ENCODE data around the gene HOXA11. TPM values are rescaled to one million over a fixed set of nuclear protein-coding genes. Genes with fewer than 3 reads are reported as not detected.

The HOXA11 gene
- total RNA-seq, 1 donor from 2014 or later, result not detected

DNA sequence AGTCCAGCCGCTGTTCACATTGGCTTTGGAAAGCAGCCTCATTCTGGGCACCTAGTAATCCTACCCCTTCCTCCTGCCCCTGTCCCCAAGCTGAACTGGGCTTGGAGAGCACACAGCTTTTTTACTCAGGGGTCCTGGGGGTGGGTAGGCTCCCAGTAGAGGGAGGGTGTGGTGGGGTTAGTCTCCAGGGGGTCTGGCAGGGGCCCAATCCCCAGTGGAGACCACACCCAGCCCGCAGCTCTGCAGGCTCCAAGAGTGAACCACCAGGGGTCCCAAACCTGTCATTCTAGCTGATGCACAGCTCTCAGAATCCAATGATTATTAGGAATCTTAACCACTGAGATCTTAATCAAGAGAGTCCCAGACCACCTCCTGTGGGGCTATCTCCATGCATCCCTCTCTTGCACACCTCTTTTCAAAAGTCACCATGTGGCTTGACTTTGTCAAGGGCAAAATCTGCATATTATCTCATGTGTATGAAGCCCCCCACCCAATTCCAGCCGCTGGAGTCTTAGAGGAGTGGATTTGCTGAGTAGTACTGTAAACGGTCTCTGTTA lies 2.7 kb downstream of the HOXA11 start:
- ATAC-seq (no peak), DNase-seq (ENCODE audit: low spot score) (peak; percentile 8)

DNA sequence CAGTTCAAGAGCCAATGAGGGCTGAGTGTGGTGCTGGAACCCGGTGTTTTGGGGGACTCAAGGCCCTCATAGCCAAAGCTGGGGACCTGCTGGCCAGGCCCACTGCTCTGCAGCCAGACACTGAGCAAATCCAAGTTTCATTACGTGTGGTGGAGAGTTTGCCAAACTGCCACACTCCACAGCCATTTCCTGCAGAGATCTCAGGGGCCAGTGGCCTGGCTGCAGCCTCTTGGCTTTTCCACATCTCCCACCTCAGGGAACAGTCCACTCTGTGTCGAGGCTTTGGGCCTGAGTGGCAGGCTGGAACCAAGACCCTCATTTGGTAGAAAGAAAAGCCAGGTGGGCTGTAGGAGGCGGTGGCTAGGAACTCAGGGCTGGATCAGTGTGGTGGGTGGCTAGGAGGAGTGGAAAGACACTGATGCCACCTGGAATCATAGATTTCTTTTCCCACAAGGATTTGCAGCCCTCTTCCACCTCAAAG lies 3.2 kb downstream of the HOXA11 start:
- ATAC-seq (no peak), DNase-seq (ENCODE audit: low spot score) (no peak)

DNA sequence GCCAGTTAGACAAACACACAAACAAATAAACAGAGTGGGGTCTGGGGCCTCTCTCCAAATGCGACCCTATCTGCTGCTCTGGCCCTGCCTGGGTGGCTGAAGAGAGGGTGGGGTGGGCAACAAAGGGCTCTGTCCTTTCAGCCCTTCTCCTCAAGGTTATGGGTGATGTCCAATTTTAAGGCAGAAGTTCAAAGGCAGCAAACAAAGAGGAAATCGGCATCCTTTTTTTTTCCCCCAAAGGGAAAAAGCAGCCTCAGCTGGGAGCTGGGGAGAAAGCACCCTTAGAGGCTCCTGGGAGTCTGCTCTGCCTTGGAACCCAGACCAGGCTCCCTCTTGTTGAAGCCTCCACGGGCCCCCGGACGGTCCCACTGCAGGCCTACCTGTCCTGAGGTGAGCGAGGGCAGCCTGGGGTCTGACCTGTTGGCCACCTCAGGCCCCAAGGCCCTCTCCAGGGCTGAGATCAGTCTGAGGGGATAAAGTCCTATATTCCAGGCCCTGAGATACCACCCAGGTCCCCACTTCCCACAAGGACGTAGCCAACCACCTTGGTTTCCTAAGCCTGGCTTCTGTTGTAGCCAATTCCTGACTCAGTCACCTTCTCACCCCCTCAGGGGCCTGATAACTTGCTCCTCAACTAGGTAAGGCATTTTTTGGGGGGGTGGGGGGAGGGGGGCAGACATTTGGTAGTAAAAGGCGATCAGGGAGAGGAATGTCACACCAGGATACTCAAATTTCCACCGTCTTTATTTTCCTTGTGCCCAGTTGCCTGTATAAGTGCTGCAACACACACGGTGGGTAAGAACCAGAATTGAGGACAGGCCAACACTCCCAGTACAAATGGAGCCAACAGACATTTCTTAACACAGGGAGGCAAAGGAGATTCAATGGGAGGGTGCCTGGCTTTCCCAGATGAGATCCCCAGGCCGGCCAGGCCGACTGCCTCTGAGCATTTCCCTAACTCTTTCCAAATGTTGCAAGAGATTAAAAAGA lies 4.3 kb downstream of the HOXA11 start:
- no peak for ATAC-seq
- no peak for DNase-seq (ENCODE audit: low spot score)

DNA sequence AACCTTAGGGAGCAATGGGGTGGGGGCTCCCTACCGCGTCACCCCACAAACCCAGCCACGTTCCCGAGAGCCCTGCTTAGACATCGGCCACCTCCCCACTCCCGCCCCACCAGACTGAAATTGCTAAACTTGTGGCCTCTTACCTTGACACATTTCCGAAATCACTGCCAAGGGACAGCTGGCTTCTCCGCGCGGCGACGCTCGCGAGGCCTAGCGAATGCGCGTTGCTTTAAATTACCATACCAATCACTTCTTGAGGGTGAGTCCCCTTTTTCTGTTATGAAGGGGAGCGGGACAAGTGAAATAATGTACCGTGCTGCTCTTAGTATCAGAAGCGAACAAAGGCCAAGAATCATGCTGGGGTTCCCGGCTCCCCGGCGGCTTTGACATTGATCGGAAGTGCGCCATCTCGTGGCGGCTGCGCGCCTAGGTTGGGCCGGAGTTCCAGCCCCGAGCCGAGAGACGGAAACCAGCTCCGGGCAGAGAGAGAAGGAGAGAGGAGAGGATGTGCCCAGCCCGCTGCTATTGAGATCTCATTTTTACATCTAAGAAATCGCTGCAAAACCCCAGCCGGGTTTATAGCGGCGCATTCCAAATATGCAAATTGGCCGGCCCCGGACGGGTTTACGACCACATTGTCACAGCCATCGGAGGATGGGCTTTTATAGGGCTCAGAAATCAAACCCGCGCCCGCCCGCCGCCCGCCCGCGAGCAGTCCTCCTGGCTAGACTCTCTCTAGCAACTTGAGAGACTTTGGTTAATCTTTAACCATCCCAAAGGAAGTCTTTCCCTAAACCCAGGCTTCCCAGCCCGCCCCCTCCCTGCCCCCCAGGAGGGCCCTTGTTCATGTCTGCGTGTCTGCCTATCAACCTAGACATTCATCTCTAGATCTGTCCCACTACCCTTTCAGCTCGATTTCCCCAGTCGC lies 5.3 kb downstream of the HOXA11 start:
- no peak for DNase-seq (ENCODE audit: low spot score)

DNA sequence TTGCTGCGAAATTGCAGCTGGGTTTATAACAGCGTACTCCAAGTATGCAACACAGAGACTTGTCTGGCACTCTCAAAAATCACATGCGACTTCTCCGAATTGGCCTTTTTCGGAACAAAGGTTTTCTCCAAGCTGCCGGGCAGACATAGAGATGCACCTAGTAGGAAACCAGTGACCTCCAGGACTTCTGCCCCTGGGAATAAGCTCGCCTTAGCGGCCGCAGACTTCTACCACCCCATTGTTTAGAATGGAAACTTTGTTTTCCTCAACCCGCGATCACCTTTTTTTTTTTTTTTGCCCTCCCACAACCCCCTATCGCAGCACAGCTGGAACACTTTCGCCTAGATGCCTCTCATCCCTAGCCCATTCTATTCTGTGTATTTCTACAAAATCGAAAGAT lies 6.0 kb downstream of the HOXA11 start:
- no peak for DNase-seq (ENCODE audit: low spot score)
- ATAC-seq, result no peak

More for the DNA sequence above, 5.3 kb downstream of the HOXA11 start:
- peak; percentile 60 for ATAC-seq

DNA sequence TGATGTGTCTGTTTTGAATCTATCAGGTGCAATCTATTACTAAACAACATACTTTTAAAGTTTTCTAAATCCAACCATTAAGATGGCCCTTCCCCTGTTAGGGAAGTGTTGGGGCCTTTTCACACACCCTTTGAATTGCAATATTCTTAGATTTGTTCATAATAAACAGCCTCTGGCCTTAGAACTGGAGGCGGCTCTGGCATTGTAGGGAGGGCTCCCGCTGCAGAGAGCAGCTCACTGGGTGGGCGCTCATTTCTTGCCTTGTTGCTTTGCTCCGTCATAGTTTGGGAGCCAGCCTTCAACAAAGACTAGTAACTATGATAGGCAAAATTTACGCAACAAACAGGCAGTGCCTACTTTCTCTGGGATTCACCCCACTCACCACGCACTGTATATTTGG lies 6.7 kb downstream of the HOXA11 start:
- ATAC-seq (no peak), DNase-seq (ENCODE audit: low spot score) (no peak)

DNA sequence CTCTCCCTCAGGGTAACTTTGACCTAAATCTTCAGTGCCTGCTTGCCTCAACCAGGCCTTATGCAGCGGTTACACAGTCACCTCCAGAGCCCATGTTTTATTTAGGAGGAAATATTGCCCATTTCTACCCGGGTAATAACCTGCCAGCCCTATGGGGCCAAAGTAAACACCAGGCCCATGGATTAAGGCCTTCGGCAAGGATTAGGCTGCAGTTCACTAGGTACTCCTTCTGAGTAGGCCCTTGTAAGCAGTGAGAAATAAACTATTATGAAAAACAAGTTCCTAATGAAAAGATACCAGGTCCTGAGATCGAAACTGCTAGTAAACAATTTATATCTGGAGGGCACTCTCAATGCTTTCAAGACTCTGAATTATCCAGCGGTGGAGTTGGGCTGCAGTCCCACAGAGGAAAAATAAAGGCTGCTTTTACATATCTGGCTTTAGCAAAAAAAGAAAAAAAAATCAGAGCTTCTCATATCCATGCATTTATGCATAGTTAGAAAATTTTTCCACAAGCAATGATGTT lies 7.2 kb downstream of the HOXA11 start:
- ATAC-seq (no peak), DNase-seq (ENCODE audit: low spot score) (no peak)

DNA sequence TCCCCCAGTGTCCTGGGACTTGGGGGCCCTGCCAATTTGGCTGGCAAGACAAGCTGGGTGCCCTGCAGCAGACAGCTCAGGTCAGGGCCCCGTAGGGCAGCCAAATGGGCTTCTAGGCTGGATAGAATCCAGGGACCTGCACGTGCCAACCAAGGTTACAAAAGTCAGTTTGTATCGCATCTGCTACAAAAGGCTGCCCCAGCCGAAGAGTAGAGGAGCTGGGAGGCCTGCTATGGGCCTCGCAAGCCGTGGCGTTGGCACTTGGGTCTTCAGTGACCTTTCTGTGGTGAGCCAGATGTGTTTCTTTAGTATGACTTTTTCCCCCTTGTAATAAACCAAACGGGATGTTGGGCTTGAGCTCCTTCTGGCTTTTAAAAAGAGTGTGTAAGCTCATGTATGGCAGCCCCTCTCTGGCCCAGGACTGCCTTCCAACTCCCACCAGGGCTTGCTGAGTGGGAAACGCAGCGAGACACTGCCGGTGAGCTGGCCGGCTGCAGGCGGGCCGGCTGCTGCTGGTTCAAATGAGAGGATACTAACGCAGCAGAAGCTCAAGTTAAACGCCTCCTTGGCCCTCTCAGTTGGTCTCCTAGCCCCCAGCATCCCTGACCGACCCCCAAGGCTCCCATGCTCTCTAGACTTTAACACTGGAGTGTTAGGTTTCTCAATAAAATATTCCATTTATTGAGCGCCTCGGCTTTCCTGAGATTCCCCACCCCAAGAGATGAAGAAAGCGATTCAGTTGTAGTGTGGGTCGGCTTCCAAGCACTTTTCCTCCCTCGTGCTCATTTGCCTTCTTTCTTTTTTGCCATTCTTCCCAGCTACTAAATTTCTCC lies 7.9 kb downstream of the HOXA11 start:
- DNase-seq (ENCODE audit: low spot score), result no peak
- no peak for ATAC-seq

DNA sequence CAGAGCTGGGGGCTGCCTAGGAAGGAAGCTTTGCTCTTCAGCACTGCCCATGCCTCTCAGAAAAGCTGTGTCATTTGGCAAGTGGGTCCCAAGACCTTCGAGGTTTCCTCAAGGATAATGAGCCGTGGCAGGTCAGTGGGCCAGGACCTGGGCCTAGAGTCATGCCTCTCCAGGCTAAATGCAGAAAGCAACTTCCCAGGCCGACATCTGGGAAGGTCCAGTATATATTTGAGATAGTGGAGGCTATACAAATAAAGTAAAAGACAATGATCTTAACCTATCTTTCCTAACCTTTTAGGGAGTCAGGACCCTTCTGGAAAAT lies 8.5 kb downstream of the HOXA11 start:
- DNase-seq (ENCODE audit: low spot score) (no peak), ATAC-seq (no peak)

DNA sequence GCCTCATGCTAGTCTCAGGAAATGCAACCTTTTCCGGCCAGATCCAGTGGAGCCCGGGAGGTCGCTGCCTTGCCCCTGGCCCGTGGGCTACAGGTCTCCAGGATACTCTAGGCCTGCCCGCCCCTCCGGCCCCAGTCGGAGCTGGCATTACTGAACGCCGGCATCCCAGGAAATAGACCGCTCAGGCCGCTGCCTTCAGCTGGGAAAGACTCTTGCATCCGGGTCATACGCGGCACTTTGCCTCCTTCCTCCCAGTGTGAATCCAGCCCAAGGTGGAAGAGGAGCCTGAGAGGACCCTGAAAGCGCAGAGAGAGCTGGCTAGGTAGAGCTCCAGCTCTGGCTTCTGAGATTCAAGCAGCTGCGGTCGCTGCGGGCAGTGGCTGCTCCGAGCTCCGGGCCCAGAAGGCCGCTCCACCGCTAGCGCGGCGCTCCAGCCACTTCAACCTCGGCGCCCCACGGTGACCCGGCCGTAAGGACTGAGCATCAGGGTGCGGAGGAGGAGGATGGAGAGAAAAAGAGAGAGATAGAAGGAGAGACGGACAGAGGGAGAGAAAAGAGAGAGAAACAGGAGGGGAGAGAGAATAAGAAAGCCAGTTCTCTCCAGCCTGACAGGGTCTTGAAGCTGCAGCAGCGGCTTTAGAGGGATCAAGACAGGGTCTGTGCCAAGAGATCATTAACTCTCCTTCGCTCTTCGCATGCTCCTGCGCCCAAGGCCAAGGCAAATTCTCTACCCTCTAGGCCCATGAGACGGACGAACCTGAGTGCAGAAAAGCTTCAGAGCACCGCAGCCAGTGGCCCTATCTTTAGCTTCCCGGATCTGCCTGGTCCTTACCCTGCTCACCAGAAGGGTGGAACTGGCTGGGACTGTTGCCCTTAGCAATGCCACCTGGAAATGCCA lies 9.2 kb downstream of the HOXA11 start:
- DNase-seq (ENCODE audit: low spot score) (no peak), ATAC-seq (no peak)

DNA sequence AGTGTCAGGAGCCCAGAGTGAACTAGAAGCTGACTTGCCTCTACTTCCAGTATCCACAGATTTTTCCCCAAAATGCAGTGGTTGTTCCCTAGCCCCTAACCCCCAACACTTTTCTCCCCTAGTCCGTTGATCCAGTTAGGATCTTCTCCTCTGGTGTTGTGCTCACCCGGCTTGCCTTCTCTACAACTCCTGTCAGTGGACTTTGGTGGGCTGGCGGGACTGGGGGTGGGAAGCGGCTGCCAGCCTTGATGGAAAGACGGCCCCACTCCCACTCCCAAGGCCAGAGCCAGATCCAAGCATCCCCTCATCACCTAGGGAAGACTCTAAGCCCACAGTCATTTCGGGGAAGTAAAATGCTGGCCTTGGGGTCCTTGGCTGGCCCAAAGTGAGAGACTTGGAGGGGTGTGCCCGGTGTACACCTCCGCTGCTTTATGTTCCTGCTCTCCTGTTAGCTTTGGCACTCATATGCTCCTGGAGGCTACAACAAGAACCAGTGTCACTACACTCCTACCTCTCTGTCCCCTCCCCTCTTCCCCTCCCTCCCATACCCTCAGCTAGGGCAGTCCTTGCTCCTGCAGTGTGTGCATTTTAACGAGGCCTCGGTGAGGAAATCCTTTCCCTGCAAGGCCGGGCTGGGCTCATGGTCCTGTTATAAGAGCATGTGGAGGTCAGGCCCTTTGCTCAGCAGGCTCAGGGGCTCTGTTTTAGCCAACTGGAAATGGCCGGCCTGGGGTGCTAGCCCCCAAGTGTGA lies 10.0 kb downstream of the HOXA11 start:
- DNase-seq (ENCODE audit: low spot score) (no peak), ATAC-seq (no peak)

DNA sequence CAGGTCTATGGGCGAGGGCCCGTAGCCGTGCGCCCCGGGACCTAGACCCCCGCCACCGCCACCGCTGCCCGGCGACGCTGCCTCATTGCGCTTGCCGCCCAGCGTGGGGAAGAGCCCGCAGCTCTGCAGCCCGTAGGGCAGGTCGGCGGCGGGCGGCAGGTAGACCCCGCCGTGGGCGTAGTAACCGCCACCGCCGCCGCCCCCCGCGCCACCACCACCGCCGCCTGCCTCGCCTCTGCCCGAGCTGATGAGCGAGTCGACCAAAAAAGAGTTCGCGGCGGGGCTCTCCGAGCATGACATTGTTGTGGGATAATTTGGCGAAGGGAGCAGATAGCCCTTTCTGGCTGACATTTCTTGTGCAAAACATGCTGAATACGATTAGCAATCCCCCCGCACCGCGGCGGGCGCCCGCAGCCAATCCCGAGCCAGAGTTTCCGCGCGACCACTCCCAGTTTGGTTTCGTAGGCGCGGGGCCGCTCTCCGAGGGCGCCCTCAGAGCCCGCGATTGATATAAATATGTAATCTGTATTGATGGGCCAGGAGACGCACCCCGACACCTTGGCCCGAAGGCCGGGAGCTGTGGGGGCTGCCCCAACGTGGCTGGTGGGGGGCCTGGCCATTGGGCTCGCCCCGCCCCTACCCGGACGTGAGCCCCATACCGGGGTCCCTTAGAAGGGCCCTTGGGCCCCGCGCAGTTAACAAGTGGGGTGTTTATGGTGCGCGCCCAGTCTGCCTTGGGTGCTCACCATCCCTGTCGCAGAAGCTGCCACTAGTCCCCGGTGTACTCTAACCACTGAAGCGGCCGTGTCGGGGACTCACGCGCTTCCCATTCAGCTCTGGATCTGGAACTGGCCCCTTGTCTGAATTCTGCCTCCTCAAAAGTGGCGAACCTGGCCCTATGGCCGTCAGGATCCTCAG lies 10.8 kb downstream of the HOXA11 start, which contains the start of gene HOXA10:
Gene HOXA10, minus strand, starts transcription at position 365 of the 918 bp plus-strand sequence. Its CDS starts 14 bp downstream, at position 351.
- no peak for DNase-seq (ENCODE audit: low spot score)
- no peak for ATAC-seq

DNA sequence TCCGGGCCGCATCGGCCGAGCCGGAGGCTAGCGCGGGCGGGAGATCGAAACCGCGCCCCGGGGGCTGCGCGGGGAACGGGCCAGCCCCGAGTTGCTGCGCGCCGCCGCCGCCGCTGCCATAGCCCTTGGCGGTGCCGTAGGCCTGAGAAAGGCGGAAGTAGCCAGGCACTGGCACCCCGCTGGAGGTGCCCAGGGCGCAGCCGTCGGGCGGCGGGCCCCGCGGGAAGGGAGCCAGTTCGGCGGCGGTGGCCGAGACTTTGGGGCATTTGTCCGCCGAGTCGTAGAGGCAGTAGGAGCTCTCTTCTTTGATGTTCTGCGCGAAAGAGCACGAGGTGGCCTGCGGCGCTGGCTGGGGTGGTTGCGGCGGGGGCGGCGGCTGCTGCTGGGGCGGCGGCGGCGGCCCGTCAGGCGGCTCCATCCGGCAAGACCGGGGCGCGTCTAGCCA lies 11.5 kb downstream of the HOXA11 start:
- ATAC-seq, result peak; percentile 33
- DNase-seq (ENCODE audit: low spot score), result no peak

DNA sequence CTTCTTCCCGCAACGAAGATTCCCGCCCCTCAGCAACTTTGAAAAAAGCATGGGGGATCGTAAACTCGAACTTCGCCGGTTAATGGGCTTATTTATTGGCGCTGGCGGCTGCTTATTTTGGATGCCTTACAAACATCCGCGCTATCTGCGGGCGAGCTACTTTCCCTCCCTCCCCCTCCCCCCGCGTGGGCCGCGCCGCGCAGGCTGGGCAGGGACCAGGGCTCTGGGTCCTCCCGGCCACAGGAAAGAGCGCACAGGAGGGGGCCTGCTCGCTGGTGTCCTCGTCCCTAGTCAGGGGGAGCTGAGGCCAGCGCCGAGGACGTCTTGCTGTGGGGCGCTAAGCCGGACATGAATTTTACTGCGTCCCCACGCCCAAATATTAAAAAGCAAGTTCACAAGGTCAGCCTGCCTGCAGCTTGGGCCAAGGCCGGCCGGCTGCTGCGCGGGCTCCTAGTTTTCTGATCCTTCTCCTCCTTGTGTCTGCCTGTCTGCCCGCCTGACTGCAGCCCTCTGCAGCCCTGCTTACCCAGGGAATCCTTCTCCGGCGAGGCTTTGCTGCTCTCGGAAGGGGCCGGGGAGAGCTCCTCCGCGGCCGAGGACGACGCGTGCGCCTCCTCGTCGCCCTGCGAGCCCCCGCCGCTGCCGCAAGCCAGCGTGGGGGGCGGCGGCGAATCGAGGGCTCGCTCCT lies 12.1 kb downstream of the HOXA11 start:
- ATAC-seq, result peak; percentile 21
- no peak for DNase-seq (ENCODE audit: low spot score)

DNA sequence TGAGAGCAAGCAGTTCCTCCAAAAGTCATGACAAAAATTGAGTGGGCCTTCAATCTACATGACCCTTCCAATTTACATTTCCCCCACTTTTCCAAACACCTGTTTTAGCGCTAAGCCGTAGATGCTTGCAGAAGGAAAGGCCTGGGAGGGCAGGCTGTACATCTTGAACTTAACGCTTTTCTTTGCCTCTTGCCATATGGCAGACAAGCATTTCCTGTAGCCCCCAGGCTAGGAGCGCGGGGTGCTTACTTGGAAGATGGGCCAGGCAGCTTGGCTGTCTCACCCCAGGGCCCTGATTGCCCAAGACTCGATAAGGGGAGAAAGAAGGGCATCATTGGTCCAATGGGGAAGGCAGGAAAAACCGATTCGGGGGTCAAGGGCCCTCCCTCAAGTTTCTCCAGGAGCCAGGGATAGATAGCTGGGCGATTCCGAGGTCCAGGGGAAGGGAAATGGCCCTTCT lies 12.7 kb downstream of the HOXA11 start:
- no peak for DNase-seq (ENCODE audit: low spot score)
- ATAC-seq, result no peak

DNA sequence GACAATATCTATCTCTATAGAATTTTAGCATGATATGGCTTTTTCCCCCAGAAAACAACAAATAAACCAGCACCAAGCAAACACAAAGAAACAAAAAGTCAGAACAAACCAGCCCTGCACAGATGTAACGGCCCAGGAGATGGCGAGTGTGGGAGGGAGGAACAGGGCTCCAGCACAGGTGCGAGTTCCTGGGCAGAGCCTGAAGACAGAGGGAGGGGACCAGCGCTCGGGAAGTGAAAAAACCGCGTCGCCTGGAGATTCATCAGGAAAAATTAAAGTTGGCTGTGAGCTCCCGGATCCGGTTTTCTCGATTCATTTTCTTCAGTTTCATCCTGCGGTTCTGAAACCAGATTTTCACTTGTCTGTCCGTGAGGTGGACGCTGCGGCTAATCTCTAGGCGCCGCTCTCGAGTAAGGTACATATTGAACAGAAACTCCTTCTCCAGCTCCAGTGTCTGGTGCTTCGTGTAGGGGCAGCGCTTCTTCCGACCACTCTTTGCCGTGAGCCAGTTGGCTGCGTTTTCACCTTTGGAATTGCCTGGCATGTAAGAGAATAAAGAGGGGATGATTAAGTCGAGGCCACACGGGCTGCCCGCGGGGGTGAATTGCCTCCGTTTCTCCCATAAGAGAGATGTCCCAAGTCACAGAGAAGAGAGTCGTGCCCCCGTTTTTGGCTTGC lies 13.3 kb downstream of the HOXA11 start:
- ATAC-seq (no peak), DNase-seq (ENCODE audit: low spot score) (no peak)

Measured in left lobe of liver (tissue), 2 donors.